Activated naive CD4-positive, alpha-beta T cell treated with anti-CD3 and anti-CD28 coated beads, Interleukin-2, amount 10 ng/mL, durations not matched to agents 7 days and 5 days (primary cell): Measurements from ENCODE around the gene PSMB2.
A peak's percentile ranks its signal among the peaks of the same experiment; 100 is the strongest.

Experiments used
- CTCF ChIA-PET: fragments of 350-600 bp; sonication (Branson Sonifier 250); formaldehyde crosslinking; loops from one replicate; lab custom pipeline; 2021; ENCODE audit warnings: antibody characterized with exemption; lab: Charles Lee
- DNase-seq: peaks from one replicate; pipeline ENCODE4 v3.0.0-alpha.2; 2020
- H3K27ac Mint-ChIP-seq: one replicate; pipeline ENCODE4 v1.8.0; 2021; ENCODE audit warnings: mild to moderate bottlenecking, moderate library complexity, mixed read lengths
- H3K27me3 Mint-ChIP-seq: one replicate; pipeline ENCODE4 v1.8.0; 2021; ENCODE audit warnings: mild to moderate bottlenecking, mixed read lengths
- H3K36me3 Mint-ChIP-seq: one replicate; pipeline ENCODE4 v1.8.0; 2021; ENCODE audit warnings: mixed read lengths
- H3K4me1 Mint-ChIP-seq: one replicate; pipeline ENCODE4 v1.8.0; 2021; ENCODE audit warnings: mixed read lengths
- H3K4me3 Mint-ChIP-seq: one replicate; pipeline ENCODE4 v1.8.0; 2021; ENCODE audit warnings: mild to moderate bottlenecking, moderate library complexity, mixed read lengths
- H3K9me3 Mint-ChIP-seq: one replicate; pipeline ENCODE4 v1.8.0; 2021; ENCODE audit warnings: mixed read lengths

The PSMB2 gene

GRCh38 chr1:35567947-35568558, 73.3 kb downstream of the PSMB2 start:
- H3K4me1 Mint-ChIP-seq = peaks cover 6% of the 10 kb centered on the region
- no peak for DNase-seq
- no peaks in the 10 kb centered on the region for H3K9me3 Mint-ChIP-seq
- H3K27ac Mint-ChIP-seq = no peak overlapping the region
- peaks cover 8% of the 10 kb centered on the region for H3K36me3 Mint-ChIP-seq
- H3K27me3 Mint-ChIP-seq = peaks cover 27% of the 10 kb centered on the region
- CTCF ChIA-PET = interaction anchor here (0.8 to 5.9 kb wide), 18 partner anchors 12 to 214 kb away, joined by 3 to 171 read pairs (median 6); partner anchors contain the start of genes C1orf216 and CLSPN
- no peak overlapping the region for H3K4me3 Mint-ChIP-seq

- CTCF ChIA-PET = interaction anchor here (0.9 to 5.9 kb wide), 13 partner anchors 9 to 346 kb away, joined by 3 to 171 read pairs (median 5); partner anchors contain the start of genes C1orf216 and CLSPN
- peaks cover 3% of the 10 kb centered on the region for H3K27me3 Mint-ChIP-seq
- peaks cover 8% of the 10 kb centered on the region for H3K36me3 Mint-ChIP-seq
- peaks cover 10% of the 10 kb centered on the region for H3K4me1 Mint-ChIP-seq
- no peaks in the 10 kb centered on the region for H3K9me3 Mint-ChIP-seq
- no peak overlapping the region for H3K27ac Mint-ChIP-seq
- DNase-seq = no peak
- no peak overlapping the region for H3K4me3 Mint-ChIP-seq
These were observed 75.6 kb downstream of the PSMB2 start for GRCh38 chr1:35565742-35566133.

GRCh38 chr1:35564884-35565741, 76.2 kb downstream of the PSMB2 start:
- Mint-ChIP-seq H3K4me1 (peaks cover 10% of the 10 kb centered on the region), H3K27me3 (no peaks in the 10 kb centered on the region), H3K9me3 (no peaks in the 10 kb centered on the region), H3K36me3 (peaks cover 8% of the 10 kb centered on the region), H3K27ac (no peak overlapping the region), H3K4me3 (no peak overlapping the region)
- CTCF ChIA-PET = interaction anchor here (0.6 to 5.9 kb wide), 32 partner anchors 8 to 388 kb away, joined by 3 to 171 read pairs (median 4); partner anchors contain the start of gene CLSPN
- no peak for DNase-seq

- H3K4me1 Mint-ChIP-seq = peaks cover 16% of the 10 kb centered on the region
- H3K27me3 Mint-ChIP-seq = no peaks in the 10 kb centered on the region
- H3K36me3 Mint-ChIP-seq = peaks cover 8% of the 10 kb centered on the region
- CTCF ChIA-PET = interaction anchor here (0.6 to 5.9 kb wide), 31 partner anchors 9 to 388 kb away, joined by 3 to 171 read pairs (median 4); partner anchors contain the start of gene CLSPN
- no peaks in the 10 kb centered on the region for H3K9me3 Mint-ChIP-seq
- no peak overlapping the region for H3K4me3 Mint-ChIP-seq
- no peak overlapping the region for H3K27ac Mint-ChIP-seq
- DNase-seq = peak; percentile 91
These were observed 77.1 kb downstream of the PSMB2 start for GRCh38 chr1:35564037-35564883.

- no peak for DNase-seq
- no peaks in the 10 kb centered on the region for H3K27me3 Mint-ChIP-seq
- H3K9me3 Mint-ChIP-seq = no peaks in the 10 kb centered on the region
- CTCF ChIA-PET = interaction anchor here (9.2 kb wide), 1 partner anchor 113 kb away, joined by 85 read pairs; no protein-coding TSS in a partner anchor
- H3K27ac Mint-ChIP-seq = no peak overlapping the region
- no peak overlapping the region for H3K4me3 Mint-ChIP-seq
- H3K36me3 Mint-ChIP-seq = peaks cover 8% of the 10 kb centered on the region
- peaks cover 21% of the 10 kb centered on the region for H3K4me1 Mint-ChIP-seq
These were observed 78.2 kb downstream of the PSMB2 start for GRCh38 chr1:35563166-35563565.

- Mint-ChIP-seq H3K4me1 (peaks cover 25% of the 10 kb centered on the region), H3K27ac (no peak overlapping the region)
These were observed 79.2 kb downstream of the PSMB2 start for GRCh38 chr1:35561972-35562680.

GRCh38 chr1:35561297-35561971, 79.9 kb downstream of the PSMB2 start:
- Mint-ChIP-seq H3K9me3 (no peaks in the 10 kb centered on the region), H3K27me3 (no peaks in the 10 kb centered on the region), H3K4me3 (no peak overlapping the region), H3K4me1 (peaks cover 29% of the 10 kb centered on the region), H3K36me3 (peaks cover 5% of the 10 kb centered on the region), H3K27ac (no peak overlapping the region)
- CTCF ChIA-PET = interaction anchor here (1.2 to 9.2 kb wide), 5 partner anchors 10 to 166 kb away, joined by 4 to 85 read pairs (median 4); no protein-coding TSS in a partner anchor
- DNase-seq = no peak

More at GRCh38 chr1:35561972-35562680, 79.2 kb downstream of the PSMB2 start:
- Mint-ChIP-seq H3K27me3 (no peaks in the 10 kb centered on the region), H3K36me3 (peaks cover 8% of the 10 kb centered on the region), H3K4me3 (no peak overlapping the region), H3K9me3 (no peaks in the 10 kb centered on the region)
- CTCF ChIA-PET = interaction anchor here (1.6 to 9.2 kb wide), 4 partner anchors 10 to 166 kb away, joined by 4 to 85 read pairs (median 4); no protein-coding TSS in a partner anchor
- no peak for DNase-seq

- Mint-ChIP-seq H3K4me3 (no peak overlapping the region), H3K4me1 (peaks cover 38% of the 10 kb centered on the region), H3K27ac (no peak overlapping the region), H3K36me3 (peaks cover 5% of the 10 kb centered on the region), H3K9me3 (no peaks in the 10 kb centered on the region), H3K27me3 (no peaks in the 10 kb centered on the region)
- no peak for DNase-seq
- CTCF ChIA-PET = interaction anchor here (1.2 to 9.2 kb wide), 6 partner anchors 11 to 167 kb away, joined by 4 to 85 read pairs (median 4); no protein-coding TSS in a partner anchor
These were observed 80.8 kb downstream of the PSMB2 start for GRCh38 chr1:35560256-35561225.

- no peak for DNase-seq
- Mint-ChIP-seq H3K9me3 (no peaks in the 10 kb centered on the region), H3K4me3 (no peak overlapping the region), H3K27me3 (no peaks in the 10 kb centered on the region), H3K4me1 (peaks cover 44% of the 10 kb centered on the region), H3K36me3 (peaks cover 5% of the 10 kb centered on the region), H3K27ac (no peak overlapping the region)
- CTCF ChIA-PET = interaction anchor here (1.3 to 9.2 kb wide), 2 partner anchors 53 to 109 kb away, joined by 4 to 85 read pairs; no protein-coding TSS in a partner anchor
These were observed 81.9 kb downstream of the PSMB2 start for GRCh38 chr1:35559317-35559944.

GRCh38 chr1:35558374-35559316, 82.7 kb downstream of the PSMB2 start:
- H3K36me3 Mint-ChIP-seq = peaks cover 4% of the 10 kb centered on the region
- H3K27me3 Mint-ChIP-seq = no peaks in the 10 kb centered on the region
- peak overlapping the region; percentile 95 for H3K4me3 Mint-ChIP-seq
- peak; percentile 43 for DNase-seq
- H3K27ac Mint-ChIP-seq = peak overlapping the region; percentile 97
- CTCF ChIA-PET = interaction anchor here (9.2 kb wide), 1 partner anchor 108 kb away, joined by 85 read pairs; no protein-coding TSS in a partner anchor
- peaks cover 46% of the 10 kb centered on the region for H3K4me1 Mint-ChIP-seq
- H3K9me3 Mint-ChIP-seq = no peaks in the 10 kb centered on the region
